Neural cell (in vitro differentiated cells): ENCODE data around the gene PTPRA. TPM values are rescaled to one million over a fixed set of nuclear protein-coding genes. Genes with fewer than 3 reads are reported as not detected.

Experiments used
- H2AFZ ChIP-seq: fragments of 200-600, 300-800 bp; sonication (generic), shearing (Covaris generic); 2 replicates; pipeline ENCODE4 v1.6.0; 2014; ENCODE audit warnings: low read depth, mild to moderate bottlenecking, antibody characterized with exemption, low read length, moderate library complexity
- H3F3A ChIP-seq: fragments of 200-600 bp; shearing (Covaris generic); 2 replicates; pipeline ENCODE4 v1.6.1; 2016; ENCODE audit warnings: mild to moderate bottlenecking, moderate library complexity, mixed read lengths, antibody characterized with exemption, low read length; ENCODE audit not compliant: insufficient read depth, poor library complexity, severe bottlenecking
- H3K27ac ChIP-seq: fragments of 200-600, 300-800 bp; sonication (generic), shearing (Covaris generic); 2 replicates; pipeline ENCODE4 v1.5.1; 2014; ENCODE audit warnings: mild to moderate bottlenecking, low read length, moderate library complexity
- H3K27me3 ChIP-seq: fragments of 300-800, 200-600 bp; sonication (generic), shearing (Covaris generic); 2 replicates; pipeline ENCODE4 v1.6.0; 2014; ENCODE audit warnings: mild to moderate bottlenecking, low read depth, low read length, moderate library complexity; ENCODE audit not compliant: insufficient read depth
- H3K36me3 ChIP-seq: fragments of 300-800, 200-600 bp; sonication (generic), shearing (Covaris generic); 2 replicates; pipeline ENCODE4 v1.5.1; 2014; ENCODE audit warnings: mild to moderate bottlenecking, antibody characterized with exemption, low read length, moderate library complexity; ENCODE audit not compliant: insufficient read depth
- H3K4me2 ChIP-seq: fragments of 300-800, 200-600 bp; sonication (generic), shearing (Covaris generic); 2 replicates; pipeline ENCODE4 v1.6.0; 2014; ENCODE audit warnings: mild to moderate bottlenecking, low read length
- H3K4me3 ChIP-seq: fragments of 300-800, 200-600 bp; sonication (generic), shearing (Covaris generic); 2 replicates; pipeline ENCODE4 v1.5.1; 2014; ENCODE audit warnings: mild to moderate bottlenecking, low read length, moderate library complexity
- H3K79me2 ChIP-seq: fragments of 200-600 bp; shearing (Covaris generic); replicated peaks from 2 replicates; pipeline ENCODE4 v1.6.0; 2014; ENCODE audit warnings: mild to moderate bottlenecking, low read length, moderate library complexity; ENCODE audit not compliant: insufficient read depth
- H3K9ac ChIP-seq: fragments of 300-800, 200-600 bp; sonication (generic), shearing (Covaris generic); 2 replicates; pipeline ENCODE4 v1.6.1; 2016; ENCODE audit warnings: mild to moderate bottlenecking, low read length, mixed read lengths
- H3K9me2 ChIP-seq: fragments of 200-600 bp; shearing (Covaris generic); 2 replicates; pipeline ENCODE4 v1.6.1; 2016; ENCODE audit warnings: mild to moderate bottlenecking, low read length, mixed read lengths; ENCODE audit not compliant: insufficient read depth
- H3K9me3 ChIP-seq: fragments of 200-600, 300-800 bp; sonication (generic), shearing (Covaris generic); 2 replicates; pipeline ENCODE4 v1.6.1; 2016; ENCODE audit warnings: mild to moderate bottlenecking, mixed run types, low read length, moderate library complexity, mixed read lengths
- H4K20me1 ChIP-seq: fragments of 200-600 bp; shearing (Covaris generic); 2 replicates; pipeline ENCODE4 v1.6.1; 2016; ENCODE audit warnings: mild to moderate bottlenecking, mixed run types; ENCODE audit not compliant: insufficient read depth
- EP300 ChIP-seq: fragments of 450-650 bp; conservative IDR thresholded peaks from 2 replicates; pipeline ENCODE4 v1.6.1; 2014; ENCODE audit warnings: antibody characterized with exemption, mild to moderate bottlenecking, moderate library complexity; ENCODE audit not compliant: poor library complexity, severe bottlenecking
- EZH2 ChIP-seq: fragments of 200-600, 300-800 bp; shearing (Covaris generic), sonication (generic); IDR thresholded peaks from 2 replicates; pipeline ENCODE4 v1.6.1; 2014; ENCODE audit warnings: antibody characterized with exemption, low read length, borderline replicate concordance, mild to moderate bottlenecking; ENCODE audit not compliant: insufficient read depth, poor library complexity, severe bottlenecking
- MXI1 ChIP-seq: fragments of 450-650 bp; conservative IDR thresholded peaks from 2 replicates; pipeline ENCODE4 v1.6.1; 2014; ENCODE audit warnings: antibody characterized with exemption, mild to moderate bottlenecking; ENCODE audit not compliant: poor library complexity, severe bottlenecking
- POLR2AphosphoS5 ChIP-seq: IDR thresholded peaks from 2 replicates; pipeline ENCODE4 v1.6.1; 2012
- RAD21 ChIP-seq: fragments of 450-650 bp; conservative IDR thresholded peaks from 2 replicates; pipeline ENCODE4 v1.6.1; 2014; ENCODE audit warnings: antibody characterized with exemption, mild to moderate bottlenecking, moderate library complexity
- SMC3 ChIP-seq: fragments of 450-650 bp; conservative IDR thresholded peaks from 2 replicates; pipeline ENCODE4 v1.6.1; 2014; ENCODE audit warnings: antibody characterized with exemption, mild to moderate bottlenecking, moderate library complexity; ENCODE audit not compliant: poor library complexity
- TAF1 ChIP-seq: IDR thresholded peaks from 2 replicates; pipeline ENCODE4 v1.6.1; 2012; ENCODE audit warnings: low read depth
- polyA plus RNA-seq: library from polyadenylated mRNA; depleted of rRNA; stranded (reverse); fragments of >200 nt; gene quantifications from 2 replicates; pipeline ENCODE4 v1.2.3, GENCODE V29; 2014
- TF ChIP-seq, protein P1 (sequence below): fragments of 450-650 bp; IDR thresholded peaks from 2 replicates; pipeline ENCODE4 v1.5.1; 2014; ENCODE audit warnings: antibody characterized with exemption, mild to moderate bottlenecking, moderate library complexity; ENCODE audit not compliant: poor library complexity, severe bottlenecking
- TF ChIP-seq, protein P2 (sequence below): IDR thresholded peaks from 2 replicates; pipeline ENCODE4 v1.6.1; 2012; ENCODE audit warnings: borderline replicate concordance

Gene PTPRA
- polyA plus RNA-seq, 1 donor from 2014 or later: 68.2 TPM

DNA sequence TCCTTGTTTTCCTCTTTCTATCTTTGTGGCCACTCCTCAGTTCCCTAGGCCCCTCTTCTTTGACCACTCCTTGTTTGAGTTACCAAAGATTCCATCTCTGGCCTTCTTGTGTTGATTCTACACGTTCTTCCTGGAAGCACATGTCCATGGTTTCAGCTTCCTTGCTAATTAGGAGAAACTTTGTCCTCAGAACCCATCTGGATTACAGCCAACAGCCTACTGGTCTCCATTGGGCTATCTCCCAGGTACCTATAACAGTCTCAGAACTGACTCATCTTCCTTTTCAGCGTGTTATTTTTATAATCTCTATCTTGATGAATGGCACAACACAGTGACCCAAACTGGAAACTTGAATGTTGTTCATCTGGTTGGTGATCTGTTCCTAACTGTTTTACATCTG, 17.5 kb downstream of the PTPRA start:
- H3K4me3 ChIP-seq: no peak overlapping the region
- TF ChIP-seq POLR2AphosphoS5: no peak
- no peak for TF ChIP-seq EZH2
- TF ChIP-seq, protein P1, sequence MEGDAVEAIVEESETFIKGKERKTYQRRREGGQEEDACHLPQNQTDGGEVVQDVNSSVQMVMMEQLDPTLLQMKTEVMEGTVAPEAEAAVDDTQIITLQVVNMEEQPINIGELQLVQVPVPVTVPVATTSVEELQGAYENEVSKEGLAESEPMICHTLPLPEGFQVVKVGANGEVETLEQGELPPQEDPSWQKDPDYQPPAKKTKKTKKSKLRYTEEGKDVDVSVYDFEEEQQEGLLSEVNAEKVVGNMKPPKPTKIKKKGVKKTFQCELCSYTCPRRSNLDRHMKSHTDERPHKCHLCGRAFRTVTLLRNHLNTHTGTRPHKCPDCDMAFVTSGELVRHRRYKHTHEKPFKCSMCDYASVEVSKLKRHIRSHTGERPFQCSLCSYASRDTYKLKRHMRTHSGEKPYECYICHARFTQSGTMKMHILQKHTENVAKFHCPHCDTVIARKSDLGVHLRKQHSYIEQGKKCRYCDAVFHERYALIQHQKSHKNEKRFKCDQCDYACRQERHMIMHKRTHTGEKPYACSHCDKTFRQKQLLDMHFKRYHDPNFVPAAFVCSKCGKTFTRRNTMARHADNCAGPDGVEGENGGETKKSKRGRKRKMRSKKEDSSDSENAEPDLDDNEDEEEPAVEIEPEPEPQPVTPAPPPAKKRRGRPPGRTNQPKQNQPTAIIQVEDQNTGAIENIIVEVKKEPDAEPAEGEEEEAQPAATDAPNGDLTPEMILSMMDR: no peak
- TF ChIP-seq, protein P2, sequence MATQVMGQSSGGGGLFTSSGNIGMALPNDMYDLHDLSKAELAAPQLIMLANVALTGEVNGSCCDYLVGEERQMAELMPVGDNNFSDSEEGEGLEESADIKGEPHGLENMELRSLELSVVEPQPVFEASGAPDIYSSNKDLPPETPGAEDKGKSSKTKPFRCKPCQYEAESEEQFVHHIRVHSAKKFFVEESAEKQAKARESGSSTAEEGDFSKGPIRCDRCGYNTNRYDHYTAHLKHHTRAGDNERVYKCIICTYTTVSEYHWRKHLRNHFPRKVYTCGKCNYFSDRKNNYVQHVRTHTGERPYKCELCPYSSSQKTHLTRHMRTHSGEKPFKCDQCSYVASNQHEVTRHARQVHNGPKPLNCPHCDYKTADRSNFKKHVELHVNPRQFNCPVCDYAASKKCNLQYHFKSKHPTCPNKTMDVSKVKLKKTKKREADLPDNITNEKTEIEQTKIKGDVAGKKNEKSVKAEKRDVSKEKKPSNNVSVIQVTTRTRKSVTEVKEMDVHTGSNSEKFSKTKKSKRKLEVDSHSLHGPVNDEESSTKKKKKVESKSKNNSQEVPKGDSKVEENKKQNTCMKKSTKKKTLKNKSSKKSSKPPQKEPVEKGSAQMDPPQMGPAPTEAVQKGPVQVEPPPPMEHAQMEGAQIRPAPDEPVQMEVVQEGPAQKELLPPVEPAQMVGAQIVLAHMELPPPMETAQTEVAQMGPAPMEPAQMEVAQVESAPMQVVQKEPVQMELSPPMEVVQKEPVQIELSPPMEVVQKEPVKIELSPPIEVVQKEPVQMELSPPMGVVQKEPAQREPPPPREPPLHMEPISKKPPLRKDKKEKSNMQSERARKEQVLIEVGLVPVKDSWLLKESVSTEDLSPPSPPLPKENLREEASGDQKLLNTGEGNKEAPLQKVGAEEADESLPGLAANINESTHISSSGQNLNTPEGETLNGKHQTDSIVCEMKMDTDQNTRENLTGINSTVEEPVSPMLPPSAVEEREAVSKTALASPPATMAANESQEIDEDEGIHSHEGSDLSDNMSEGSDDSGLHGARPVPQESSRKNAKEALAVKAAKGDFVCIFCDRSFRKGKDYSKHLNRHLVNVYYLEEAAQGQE: no peak
- no peak for TF ChIP-seq TAF1
- no peak for TF ChIP-seq RAD21
- TF ChIP-seq EP300: no peak
- no peak for TF ChIP-seq SMC3
- peaks cover 68% of the 10 kb centered on the region for H3K79me2 ChIP-seq
- peaks cover 8% of the 10 kb centered on the region for H3K36me3 ChIP-seq
- H3K4me2 ChIP-seq: no peak overlapping the region
- no peaks in the 10 kb centered on the region for H3K9me3 ChIP-seq
- no peak overlapping the region for H3K27ac ChIP-seq
- H2AFZ ChIP-seq: no peak overlapping the region
- H4K20me1 ChIP-seq: no peaks in the 10 kb centered on the region
- H3K9ac ChIP-seq: no peak overlapping the region
- no peaks in the 10 kb centered on the region for H3K9me2 ChIP-seq
- no peaks in the 10 kb centered on the region for H3F3A ChIP-seq
- H3K27me3 ChIP-seq: no peaks in the 10 kb centered on the region

DNA sequence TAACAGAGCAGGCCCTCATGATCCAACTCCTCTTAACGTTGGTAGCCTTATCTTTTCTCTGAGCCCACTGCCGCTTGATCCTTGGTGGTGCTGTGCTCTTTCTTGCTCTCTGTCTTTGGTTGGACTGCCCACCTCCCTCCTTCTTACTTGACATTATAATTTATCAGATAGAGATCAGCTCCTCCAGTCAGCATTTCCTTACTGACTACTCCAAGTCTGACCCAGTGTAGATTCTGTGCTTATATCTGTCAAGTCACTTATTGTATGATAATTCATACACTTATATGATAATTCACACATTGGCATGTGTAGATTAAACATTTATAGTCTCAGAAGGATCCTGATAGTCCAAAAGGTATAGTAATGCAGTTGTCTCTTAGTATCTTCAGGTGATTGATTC, 18.1 kb downstream of the PTPRA start:
- H3K9me3 ChIP-seq: no peaks in the 10 kb centered on the region
- H4K20me1 ChIP-seq: no peaks in the 10 kb centered on the region
- no peaks in the 10 kb centered on the region for H3K9me2 ChIP-seq
- no peak overlapping the region for H3K4me3 ChIP-seq
- H3K79me2 ChIP-seq: peaks cover 65% of the 10 kb centered on the region
- H3K9ac ChIP-seq: no peak overlapping the region
- no peak overlapping the region for H3K27ac ChIP-seq
- peaks cover 8% of the 10 kb centered on the region for H3K36me3 ChIP-seq
- no peaks in the 10 kb centered on the region for H3F3A ChIP-seq
- no peak for TF ChIP-seq SMC3
- no peak for TF ChIP-seq RAD21
- TF ChIP-seq, protein P1: no peak
- no peak for TF ChIP-seq EZH2
- TF ChIP-seq, protein P2: no peak
- TF ChIP-seq EP300: no peak
- no peak for TF ChIP-seq POLR2AphosphoS5
- TF ChIP-seq TAF1: no peak
- no peak for TF ChIP-seq MXI1
- no peak overlapping the region for H3K4me2 ChIP-seq
- no peaks in the 10 kb centered on the region for H3K27me3 ChIP-seq
- H2AFZ ChIP-seq: no peak overlapping the region
